Thymus (tissue), 11 donors: Measurements from ENCODE around the gene ALPI. TPM values are rescaled to one million over a fixed set of nuclear protein-coding genes. Genes with fewer than 3 reads are reported as not detected.

ENCODE experiments used
- DNase-seq, 9 donors: peaks; one replicate each; pipeline ENCODE4 v3.0.0-alpha.2; 2013; ENCODE audit warnings: low spot score in 9 of 9, low read depth in 6 of 9, missing footprints in 1 of 9
- H3K27ac ChIP-seq, 2 donors: one replicate each; pipeline ENCODE4 v1.5.1; 2013; ENCODE audit warnings: control low read depth in 1 of 2, low read depth in 1 of 2, low read length in 1 of 2, mild to moderate bottlenecking in 1 of 2, moderate library complexity in 1 of 2
- H3K27me3 ChIP-seq, 2 donors: one replicate each; pipeline ENCODE4 v1.5.1; 2013; ENCODE audit warnings: low read length in 1 of 2; ENCODE audit not compliant: control insufficient read depth in 2 of 2, insufficient read depth in 1 of 2
- H3K36me3 ChIP-seq, 2 donors: one replicate each; pipeline ENCODE4 v1.5.1; 2013; ENCODE audit warnings: low read length in 1 of 2, mild to moderate bottlenecking in 1 of 2, moderate library complexity in 1 of 2; ENCODE audit not compliant: control insufficient read depth in 2 of 2, insufficient read depth in 2 of 2
- H3K4me1 ChIP-seq, 2 donors: one replicate each; pipeline ENCODE4 v1.5.1; 2013; ENCODE audit warnings: low read length in 2 of 2; ENCODE audit not compliant: control insufficient read depth in 2 of 2, insufficient read depth in 2 of 2
- H3K4me3 ChIP-seq, 2 donors: one replicate each; pipeline ENCODE4 v1.5.1; 2013; ENCODE audit warnings: low read length in 2 of 2, control low read depth in 1 of 2, mild to moderate bottlenecking in 1 of 2
- H3K9me3 ChIP-seq, 2 donors: one replicate each; pipeline ENCODE4 v1.5.1; 2013; ENCODE audit warnings: low read length in 1 of 2, mild to moderate bottlenecking in 1 of 2; ENCODE audit not compliant: control insufficient read depth in 2 of 2, insufficient read depth in 1 of 2
- WGBS: extraction: QIAGEN DNeasy Blood & Tissue Kit; methylation state at CpG from one replicate; pipeline ENCODE4 v1.1.7; 2013; 5-methylcytosine and 5-hydroxymethylcytosine counted together
- polyA plus RNA-seq: library from polyadenylated mRNA; stranded (reverse); fragments of 200-250 nt; gene quantifications from one replicate; pipeline ENCODE4 v1.2.3, GENCODE V29; 2013
- total RNA-seq: library from RNA; stranded (reverse); fragments of 120-200 nt; gene quantifications from one replicate; pipeline ENCODE4 v1.2.4, GENCODE V29; 2013
- donor health status: healthy.

The ALPI gene
- total and polyA plus RNA-seq, 2 donors = 0.19 to 0.34 TPM

DNA sequence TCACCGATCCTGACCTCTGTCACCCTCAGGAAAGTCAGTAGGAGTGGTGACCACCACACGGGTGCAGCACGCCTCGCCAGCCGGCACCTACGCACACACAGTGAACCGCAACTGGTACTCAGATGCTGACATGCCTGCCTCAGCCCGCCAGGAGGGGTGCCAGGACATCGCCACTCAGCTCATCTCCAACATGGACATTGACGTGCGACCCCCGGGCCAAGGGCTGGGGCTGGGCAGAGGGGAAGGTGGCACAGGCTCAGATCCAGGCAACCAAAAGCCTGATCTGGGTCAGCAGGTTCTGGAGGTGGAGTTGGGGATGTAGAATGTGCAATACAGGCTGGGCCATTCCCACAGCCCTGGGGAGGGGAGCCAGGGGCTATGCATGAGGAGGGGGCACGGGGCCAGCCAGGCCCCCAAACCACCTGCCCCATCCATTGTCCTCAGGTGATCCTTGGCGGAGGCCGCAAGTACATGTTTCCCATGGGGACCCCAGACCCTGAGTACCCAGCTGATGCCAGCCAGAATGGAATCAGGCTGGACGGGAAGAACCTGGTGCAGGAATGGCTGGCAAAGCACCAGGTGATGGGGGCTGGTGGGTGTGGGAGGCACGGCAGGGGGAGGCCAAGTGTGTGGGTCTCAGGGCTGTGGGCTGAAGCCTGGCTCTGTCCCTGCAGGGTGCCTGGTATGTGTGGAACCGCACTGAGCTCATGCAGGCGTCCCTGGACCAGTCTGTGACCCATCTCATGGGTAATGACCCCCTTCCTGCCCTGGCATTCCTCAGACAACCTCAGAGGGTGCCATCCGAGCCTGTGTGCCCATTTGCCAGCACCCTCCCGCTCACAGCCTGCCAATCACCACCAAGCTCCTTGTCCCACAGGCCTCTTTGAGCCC is 1.4 kb downstream of the ALPI start:
- H3K4me3 ChIP-seq = no peak overlapping the region
- H3K4me1 ChIP-seq = no peaks in the 10 kb centered on the region
- DNase-seq = no peak
- H3K36me3 ChIP-seq = no peaks in the 10 kb centered on the region
- 93% methylated on average over 21 of the region's 21 CpGs for WGBS
- no peaks in the 10 kb centered on the region for H3K9me3 ChIP-seq
- no peak overlapping the region for H3K27ac ChIP-seq
- peaks cover 0 to 42% of the 10 kb centered on the region in 2 donors for H3K27me3 ChIP-seq

DNA sequence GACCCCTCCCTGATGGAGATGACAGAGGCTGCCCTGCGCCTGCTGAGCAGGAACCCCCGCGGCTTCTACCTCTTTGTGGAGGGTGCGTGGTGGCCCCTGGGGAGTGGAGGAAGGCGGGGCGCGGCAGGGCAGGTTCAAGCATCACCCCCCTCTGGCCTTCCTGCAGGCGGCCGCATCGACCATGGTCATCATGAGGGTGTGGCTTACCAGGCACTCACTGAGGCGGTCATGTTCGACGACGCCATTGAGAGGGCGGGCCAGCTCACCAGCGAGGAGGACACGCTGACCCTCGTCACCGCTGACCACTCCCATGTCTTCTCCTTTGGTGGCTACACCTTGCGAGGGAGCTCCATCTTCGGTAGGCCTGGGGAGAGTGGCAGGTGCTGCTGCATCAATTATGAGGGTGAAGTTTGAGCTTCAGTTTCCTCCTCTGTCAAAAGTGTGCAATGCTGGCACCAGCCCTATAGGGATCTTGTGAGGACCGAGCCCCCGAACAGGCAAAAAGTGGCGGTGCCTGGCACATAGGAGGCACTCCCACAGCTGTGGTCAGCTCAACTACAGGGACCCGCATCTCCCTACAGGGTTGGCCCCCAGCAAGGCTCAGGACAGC is 2.2 kb downstream of the ALPI start:
- DNase-seq = no peak
- H3K4me3 ChIP-seq = no peak overlapping the region
- WGBS = 88% methylated on average over 25 of the region's 25 CpGs
- no peaks in the 10 kb centered on the region for H3K36me3 ChIP-seq
- peaks cover 0 to 42% of the 10 kb centered on the region in 2 donors for H3K27me3 ChIP-seq
- H3K27ac ChIP-seq = no peak overlapping the region
- no peaks in the 10 kb centered on the region for H3K4me1 ChIP-seq
- H3K9me3 ChIP-seq = no peaks in the 10 kb centered on the region

GRCh38 chr2:232458661-232459418 is 2.9 kb downstream of the ALPI start:
- H3K4me1 ChIP-seq = no peaks in the 10 kb centered on the region
- WGBS = 71% methylated on average over 56 of the region's 56 CpGs
- no peaks in the 10 kb centered on the region for H3K36me3 ChIP-seq
- H3K27me3 ChIP-seq = peaks cover 0 to 42% of the 10 kb centered on the region in 2 donors
- no peak overlapping the region for H3K4me3 ChIP-seq
- no peaks in the 10 kb centered on the region for H3K9me3 ChIP-seq
- H3K27ac ChIP-seq = no peak overlapping the region
- no peak for DNase-seq

DNA sequence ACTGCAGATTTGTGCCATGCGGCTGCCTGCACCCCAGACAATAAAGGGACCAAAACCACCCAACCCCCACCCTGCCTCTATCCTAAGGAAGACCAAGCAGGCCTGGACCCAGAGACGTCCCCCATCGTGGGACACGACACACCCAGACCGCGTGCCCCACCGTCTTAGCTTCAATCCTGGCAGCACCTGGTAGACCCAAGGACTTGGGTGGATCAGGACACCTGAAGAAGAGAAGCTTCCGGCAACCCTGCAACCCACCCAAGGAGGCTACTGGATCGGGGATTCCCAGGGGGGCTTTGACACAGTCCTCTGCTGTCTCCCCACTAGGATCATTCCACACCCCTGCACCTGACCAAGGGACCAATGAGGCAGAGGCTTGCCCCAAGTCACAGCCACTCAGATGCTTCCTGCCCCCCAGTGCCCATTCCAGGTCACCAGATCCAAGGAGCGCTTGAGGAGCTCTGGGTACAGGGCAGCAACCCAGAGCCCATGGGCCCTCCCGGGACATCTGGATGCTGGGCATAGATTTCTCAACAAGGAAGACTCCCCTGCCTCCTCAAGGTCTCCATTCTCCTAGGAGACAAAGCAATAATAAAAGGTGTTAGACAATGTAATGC is 3.6 kb downstream of the ALPI start:
- Histone ChIP-seq H3K4me3 (no peak overlapping the region), H3K4me1 (no peaks in the 10 kb centered on the region), H3K27ac (no peak overlapping the region), H3K36me3 (no peaks in the 10 kb centered on the region), H3K27me3 (peaks cover 0 to 47% of the 10 kb centered on the region in 2 donors), H3K9me3 (no peaks in the 10 kb centered on the region)
- no peak for DNase-seq
- 92% methylated on average over 11 of the region's 11 CpGs for WGBS

DNA sequence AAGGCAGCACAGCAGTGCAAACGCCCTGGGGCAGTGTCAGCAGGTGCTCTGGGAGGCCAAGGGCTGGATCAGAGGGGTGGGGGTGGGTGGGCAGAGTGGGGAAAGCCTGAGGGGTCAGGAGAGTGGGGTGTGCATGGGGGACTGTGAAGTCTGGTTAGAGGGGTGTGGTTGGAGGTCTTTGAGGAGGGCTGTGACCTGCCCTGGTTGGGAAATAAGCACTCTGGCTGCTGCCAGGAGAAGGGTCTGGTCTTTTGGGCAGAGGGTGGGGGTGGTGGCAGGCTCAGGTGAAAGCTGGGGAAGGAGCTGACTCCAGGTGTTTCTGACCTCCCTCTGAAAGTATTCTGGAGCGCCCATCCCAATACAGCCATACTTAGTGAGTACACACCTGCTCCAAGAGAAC is 4.2 kb downstream of the ALPI start:
- WGBS = 80% methylated on average over 2 of the region's 2 CpGs
- no peak for DNase-seq
- H3K27me3 ChIP-seq = peaks cover 0 to 48% of the 10 kb centered on the region in 2 donors
- no peaks in the 10 kb centered on the region for H3K9me3 ChIP-seq
- H3K4me1 ChIP-seq = no peaks in the 10 kb centered on the region
- no peaks in the 10 kb centered on the region for H3K36me3 ChIP-seq
- no peak overlapping the region for H3K27ac ChIP-seq
- no peak overlapping the region for H3K4me3 ChIP-seq

- no peaks in the 10 kb centered on the region for H3K9me3 ChIP-seq
- no peaks in the 10 kb centered on the region for H3K36me3 ChIP-seq
- 97% methylated on average over 18 of the region's 18 CpGs for WGBS
- H3K4me3 ChIP-seq = no peak overlapping the region
- peak overlapping the region in 1 of 2 donors; percentile 18 for H3K27ac ChIP-seq
- H3K4me1 ChIP-seq = no peaks in the 10 kb centered on the region
- no peak for DNase-seq
- H3K27me3 ChIP-seq = peaks cover 0 to 28% of the 10 kb centered on the region in 2 donors
Measured at GRCh38 chr2:232463701-232464543, 8.0 kb downstream of the ALPI start.

- Histone ChIP-seq H3K9me3 (no peaks in the 10 kb centered on the region), H3K27ac (no peak overlapping the region), H3K36me3 (no peaks in the 10 kb centered on the region), H3K27me3 (peaks cover 0 to 22% of the 10 kb centered on the region in 2 donors), H3K4me1 (no peaks in the 10 kb centered on the region), H3K4me3 (no peak overlapping the region)
- DNase-seq = no peak
- WGBS = 94% methylated on average over 3 of the region's 3 CpGs
Measured at GRCh38 chr2:232464544-232464885, 8.6 kb downstream of the ALPI start.

DNA sequence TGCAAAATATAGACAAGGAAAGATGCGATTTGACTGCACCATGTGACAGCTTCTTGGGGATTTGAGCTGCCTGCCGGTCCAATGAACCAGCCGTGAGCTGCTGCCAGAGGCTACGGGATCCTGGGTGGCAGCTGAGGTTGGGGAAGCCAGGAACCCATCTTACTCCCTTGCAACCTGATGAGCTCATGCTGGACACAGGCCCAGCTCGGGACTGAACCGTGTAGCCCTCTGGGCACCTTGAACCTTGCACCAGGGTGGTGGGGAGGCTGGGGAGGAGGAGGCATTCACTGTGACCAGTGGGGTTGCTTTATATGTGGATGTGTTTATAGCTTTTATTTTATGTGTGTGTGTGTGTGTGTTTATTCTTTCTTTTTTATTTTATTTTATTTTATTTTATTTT is 9.1 kb downstream of the ALPI start:
- Histone ChIP-seq H3K4me1 (no peaks in the 10 kb centered on the region), H3K27ac (no peak overlapping the region), H3K4me3 (no peak overlapping the region), H3K36me3 (no peaks in the 10 kb centered on the region), H3K9me3 (no peaks in the 10 kb centered on the region), H3K27me3 (peaks cover 0 to 17% of the 10 kb centered on the region in 2 donors)
- 96% methylated on average over 6 of the region's 6 CpGs for WGBS
- DNase-seq = no peak
